Mesendoderm (in vitro differentiated cells): ENCODE data around the gene KCNJ12.

ENCODE experiments used
- DNase-seq: peaks from one replicate; pipeline ENCODE4 v3.0.0; 2013
- H2AK5ac ChIP-seq: 2 replicates; pipeline ENCODE4 v1.6.1; 2013; ENCODE audit warnings: low read length, inconsistent platforms
- H2BK120ac ChIP-seq: 2 replicates; pipeline ENCODE4 v1.6.1; 2013; ENCODE audit warnings: low read depth, mild to moderate bottlenecking, low read length, moderate library complexity, mixed read lengths
- H2BK15ac ChIP-seq: replicated peaks from 2 replicates; pipeline ENCODE4 v1.6.1; 2013; ENCODE audit warnings: low read depth, mild to moderate bottlenecking, moderate library complexity
- H2BK5ac ChIP-seq: 2 replicates; pipeline ENCODE4 v1.6.1; 2013; ENCODE audit warnings: low read length, inconsistent platforms
- H3K18ac ChIP-seq: 2 replicates; pipeline ENCODE4 v1.6.1; 2013; ENCODE audit warnings: mild to moderate bottlenecking, low read length, mixed read lengths
- H3K23ac ChIP-seq: one replicate; pipeline ENCODE4 v1.6.1; 2013; ENCODE audit warnings: low read length
- H3K27ac ChIP-seq: 2 replicates; pipeline ENCODE4 v1.5.1; 2013; ENCODE audit warnings: low read depth, mild to moderate bottlenecking, inconsistent platforms, low read length, moderate library complexity
- H3K27me3 ChIP-seq: 2 replicates; pipeline ENCODE4 v1.6.1; 2013; ENCODE audit warnings: low read length, control low read depth, mild to moderate bottlenecking, inconsistent platforms; ENCODE audit not compliant: insufficient read depth, poor library complexity
- H3K36me3 ChIP-seq: 2 replicates; pipeline ENCODE4 v1.6.1; 2013; ENCODE audit warnings: low read length, inconsistent platforms; ENCODE audit not compliant: control insufficient read depth, insufficient read depth
- H3K4ac ChIP-seq: one replicate; pipeline ENCODE4 v1.6.1; 2013; ENCODE audit warnings: low read depth, mild to moderate bottlenecking, low read length, moderate library complexity
- H3K4me1 ChIP-seq: 2 replicates; pipeline ENCODE4 v1.6.1; 2013; ENCODE audit warnings: low read depth, low read length, inconsistent platforms; ENCODE audit not compliant: control insufficient read depth
- H3K4me2 ChIP-seq: 2 replicates; pipeline ENCODE4 v1.6.1; 2013; ENCODE audit warnings: low read length
- H3K4me3 ChIP-seq: 2 replicates; pipeline ENCODE4 v1.5.1; 2013; ENCODE audit warnings: mild to moderate bottlenecking, low read length
- H3K56ac ChIP-seq: one replicate; pipeline ENCODE4 v1.6.1; 2013; ENCODE audit warnings: low read length
- H3K79me1 ChIP-seq: 2 replicates; pipeline ENCODE4 v1.6.1; 2013; ENCODE audit warnings: low read length, inconsistent platforms
- H3K79me2 ChIP-seq: 2 replicates; pipeline ENCODE4 v1.6.1; 2013; ENCODE audit warnings: mild to moderate bottlenecking, low read length; ENCODE audit not compliant: control insufficient read depth, insufficient read depth
- H3K9ac ChIP-seq: 2 replicates; pipeline ENCODE4 v1.6.1; 2013; ENCODE audit warnings: low read length, inconsistent platforms
- H4K5ac ChIP-seq: one replicate; pipeline ENCODE4 v1.6.1; 2013; ENCODE audit warnings: low read length
- H4K8ac ChIP-seq: one replicate; pipeline ENCODE4 v1.6.1; 2013; ENCODE audit warnings: low read depth, mild to moderate bottlenecking, control low read depth, low read length, moderate library complexity
- WGBS: extraction: QIAGEN DNeasy Blood & Tissue Kit; methylation state at CpG from one replicate; pipeline ENCODE4 v1.1.7; 2013; ENCODE audit warnings: low lambda C conversion rate, missing lambda C conversion rate; ENCODE audit not compliant: insufficient coverage; ENCODE audit errors: extremely low coverage; 5-methylcytosine and 5-hydroxymethylcytosine counted together

KCNJ12 gene

DNA sequence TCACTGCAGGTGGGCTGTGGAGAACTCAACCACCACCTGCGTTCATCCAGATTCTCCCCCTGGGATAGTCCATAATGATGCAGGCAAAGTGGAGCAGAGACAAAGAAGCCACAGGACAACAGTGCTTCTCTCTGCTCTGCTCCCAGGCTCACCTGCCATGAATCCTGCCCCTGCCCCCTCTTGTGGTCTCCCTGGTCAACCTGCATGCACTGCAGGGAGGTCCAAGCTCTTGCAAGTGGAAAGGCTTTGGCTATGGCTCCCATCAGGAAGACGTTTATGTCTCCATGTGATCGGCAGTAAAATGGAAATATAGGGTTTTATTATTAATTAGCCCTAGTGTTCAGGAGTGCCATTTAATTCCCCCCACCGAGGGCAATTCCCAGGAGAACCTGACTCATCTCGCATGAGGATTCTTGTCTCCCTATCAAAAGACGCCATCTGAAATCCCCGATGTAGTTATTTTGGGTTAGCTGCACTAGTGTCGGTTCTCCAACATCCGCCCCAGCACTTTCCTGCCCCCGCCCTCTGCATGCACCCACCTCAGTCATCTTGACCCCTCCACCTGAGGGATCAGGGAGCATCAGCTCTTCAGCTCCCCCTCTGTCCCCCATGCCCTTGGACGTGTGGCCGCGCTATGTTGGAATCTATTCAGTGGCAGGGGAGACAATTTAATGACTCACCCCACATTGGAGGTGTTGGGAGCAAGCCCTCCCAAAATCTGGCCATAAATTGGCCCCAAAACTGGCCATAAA lies 91.8 kb downstream of the KCNJ12 start:
- Histone ChIP-seq H2BK5ac (no peak overlapping the region), H3K79me2 (no peaks in the 10 kb centered on the region), H3K56ac (no peak overlapping the region), H3K4me2 (no peak overlapping the region), H3K4ac (no peak overlapping the region), H3K36me3 (no peaks in the 10 kb centered on the region), H4K5ac (no peak overlapping the region), H3K18ac (no peak overlapping the region), H2AK5ac (no peak overlapping the region), H3K23ac (no peak overlapping the region), H3K27me3 (no peaks in the 10 kb centered on the region), H3K4me3 (no peak overlapping the region), H3K27ac (no peak overlapping the region), H2BK120ac (no peak overlapping the region), H3K9ac (no peak overlapping the region), H3K79me1 (no peaks in the 10 kb centered on the region), H4K8ac (no peak overlapping the region), H2BK15ac (no peak overlapping the region), H3K4me1 (peaks cover 2% of the 10 kb centered on the region)
- no CpG with 5 or more reads among the region's 13 CpGs for WGBS
- no peak for DNase-seq
